ENCODE results near the gene FCMR.

FCMR gene

GRCh38 chr1:206863266-206863665 is 58.5 kb downstream of the FCMR start:
- H3K9ac ChIP-seq (ENCODE audit: low read length): no peak overlapping the region
- TF ChIP-seq EZH2 (IDR thresholded peaks at IDR 0.05; ENCODE audit: borderline replicate concordance, low read length): no peak
- TF ChIP-seq CTCF (IDR thresholded peaks at IDR 0.05; ENCODE audit: low read length): no peak
- no peak overlapping the region for H2AFZ ChIP-seq (ENCODE audit: low read length)
- no peaks in the 10 kb centered on the region for H3K36me3 ChIP-seq (ENCODE audit: insufficient read depth, low read length)
- no peak overlapping the region for H3K4me2 ChIP-seq (ENCODE audit: low read length)
- no peaks in the 10 kb centered on the region for H4K20me1 ChIP-seq (ENCODE audit: insufficient read depth, low read length)
- no peaks in the 10 kb centered on the region; the same call in 1 of the 2 replicates for H3K27me3 ChIP-seq (ENCODE audit: insufficient read depth, low read length)
- H3K4me1 ChIP-seq (ENCODE audit: insufficient read depth, low read length, severe bottlenecking): no peaks in the 10 kb centered on the region
- no peaks in the 10 kb centered on the region for H3F3A ChIP-seq (ENCODE audit: insufficient read depth, low read length)
- H3K27ac ChIP-seq (ENCODE audit: low read depth, low read length, poor library complexity, severe bottlenecking): no peak overlapping the region
- H3K4me3 ChIP-seq (ENCODE audit: low read depth, low read length, poor library complexity, severe bottlenecking): no peak overlapping the region
- H3K9me3 ChIP-seq (ENCODE audit: low read length): no peaks in the 10 kb centered on the region
- H3K79me2 ChIP-seq (ENCODE audit: insufficient read depth, low read length): no peaks in the 10 kb centered on the region
- no peaks in the 10 kb centered on the region for H3K9me2 ChIP-seq (ENCODE audit: low read depth, low read length)

- TF ChIP-seq CTCF (IDR thresholded peaks at IDR 0.05; ENCODE audit: low read length) (no peak), EZH2 (IDR thresholded peaks at IDR 0.05; ENCODE audit: borderline replicate concordance, low read length) (no peak)
Observed at GRCh38 chr1:206860165-206860564, 61.6 kb downstream of the FCMR start.

GRCh38 chr1:206859082-206859521 is 62.6 kb downstream of the FCMR start:
- H3K9ac ChIP-seq (ENCODE audit: low read length): no peak overlapping the region
- H3K79me2 ChIP-seq (ENCODE audit: insufficient read depth, low read length): no peaks in the 10 kb centered on the region
- no peaks in the 10 kb centered on the region for H3K9me2 ChIP-seq (ENCODE audit: low read depth, low read length)
- no peaks in the 10 kb centered on the region for H4K20me1 ChIP-seq (ENCODE audit: insufficient read depth, low read length)
- H3K27me3 ChIP-seq (ENCODE audit: insufficient read depth, low read length): no peaks in the 10 kb centered on the region; the same call in 1 of the 2 replicates
- no peaks in the 10 kb centered on the region for H3K9me3 ChIP-seq (ENCODE audit: low read length)
- no peak overlapping the region for H3K27ac ChIP-seq (ENCODE audit: low read depth, low read length, poor library complexity, severe bottlenecking)
- H3K36me3 ChIP-seq (ENCODE audit: insufficient read depth, low read length): no peaks in the 10 kb centered on the region
- TF ChIP-seq EZH2 (IDR thresholded peaks at IDR 0.05; ENCODE audit: borderline replicate concordance, low read length) (no peak), CTCF (IDR thresholded peaks at IDR 0.05; ENCODE audit: low read length) (no peak)
- H3F3A ChIP-seq (ENCODE audit: insufficient read depth, low read length): no peaks in the 10 kb centered on the region
- no peak overlapping the region for H3K4me2 ChIP-seq (ENCODE audit: low read length)
- no peaks in the 10 kb centered on the region for H3K4me1 ChIP-seq (ENCODE audit: insufficient read depth, low read length, severe bottlenecking)
- H2AFZ ChIP-seq (ENCODE audit: low read length): no peak overlapping the region
- H3K4me3 ChIP-seq (ENCODE audit: low read depth, low read length, poor library complexity, severe bottlenecking): no peak overlapping the region

More at GRCh38 chr1:206860165-206860564, 61.6 kb downstream of the FCMR start:
- Histone ChIP-seq H3K36me3 (ENCODE audit: insufficient read depth, low read length) (no peaks in the 10 kb centered on the region), H3K79me2 (ENCODE audit: insufficient read depth, low read length) (no peaks in the 10 kb centered on the region), H3K9me3 (ENCODE audit: low read length) (no peaks in the 10 kb centered on the region), H3K4me2 (ENCODE audit: low read length) (no peak overlapping the region), H3K9ac (ENCODE audit: low read length) (no peak overlapping the region), H3K27me3 (ENCODE audit: insufficient read depth, low read length) (no peaks in the 10 kb centered on the region; the same call in 1 of the 2 replicates), H3K4me1 (ENCODE audit: insufficient read depth, low read length, severe bottlenecking) (no peaks in the 10 kb centered on the region), H3K9me2 (ENCODE audit: low read depth, low read length) (no peaks in the 10 kb centered on the region), H2AFZ (ENCODE audit: low read length) (no peak overlapping the region), H4K20me1 (ENCODE audit: insufficient read depth, low read length) (no peaks in the 10 kb centered on the region), H3F3A (ENCODE audit: insufficient read depth, low read length) (no peaks in the 10 kb centered on the region), H3K27ac (ENCODE audit: low read depth, low read length, poor library complexity, severe bottlenecking) (no peak overlapping the region), H3K4me3 (ENCODE audit: low read depth, low read length, poor library complexity, severe bottlenecking) (no peak overlapping the region)

All from OCI-LY1 (cell line).